Measurements from ENCODE around the gene NAGS. TPM values are rescaled to one million over a fixed set of nuclear protein-coding genes. Genes with fewer than 3 reads are reported as not detected.

NAGS gene
- total RNA-seq, 1 donor from 2014 or later = 48.2 TPM

DNA sequence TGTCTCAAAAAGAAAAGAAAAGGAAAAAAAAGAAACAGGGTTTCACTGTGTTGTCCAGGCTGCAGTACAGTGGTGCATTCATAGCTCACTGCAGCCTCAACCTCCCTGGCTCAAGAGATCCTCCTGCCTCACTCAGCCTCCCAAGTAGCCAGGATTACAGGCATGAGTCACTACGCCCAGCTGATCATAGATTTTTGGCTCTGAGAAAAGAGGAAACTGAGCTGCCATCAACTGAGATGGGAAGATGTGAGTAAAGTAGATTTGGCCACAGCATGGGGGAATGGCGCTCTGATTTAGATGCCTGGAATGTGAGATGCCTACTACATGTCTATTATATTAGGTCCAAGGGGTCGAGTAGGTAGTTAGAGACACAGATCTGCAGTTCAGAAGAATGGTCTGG is 5.9 kb upstream of the NAGS start:
- H3K27me3 ChIP-seq = no peaks in the 10 kb centered on the region
- H3K36me3 ChIP-seq = no peaks in the 10 kb centered on the region
- H3K4me3 ChIP-seq = no peak overlapping the region
- no peak for DNase-seq (ENCODE audit: low spot score in 2 of 2)
- no peaks in the 10 kb centered on the region for H3K9me3 ChIP-seq
- TF ChIP-seq, protein P1, sequence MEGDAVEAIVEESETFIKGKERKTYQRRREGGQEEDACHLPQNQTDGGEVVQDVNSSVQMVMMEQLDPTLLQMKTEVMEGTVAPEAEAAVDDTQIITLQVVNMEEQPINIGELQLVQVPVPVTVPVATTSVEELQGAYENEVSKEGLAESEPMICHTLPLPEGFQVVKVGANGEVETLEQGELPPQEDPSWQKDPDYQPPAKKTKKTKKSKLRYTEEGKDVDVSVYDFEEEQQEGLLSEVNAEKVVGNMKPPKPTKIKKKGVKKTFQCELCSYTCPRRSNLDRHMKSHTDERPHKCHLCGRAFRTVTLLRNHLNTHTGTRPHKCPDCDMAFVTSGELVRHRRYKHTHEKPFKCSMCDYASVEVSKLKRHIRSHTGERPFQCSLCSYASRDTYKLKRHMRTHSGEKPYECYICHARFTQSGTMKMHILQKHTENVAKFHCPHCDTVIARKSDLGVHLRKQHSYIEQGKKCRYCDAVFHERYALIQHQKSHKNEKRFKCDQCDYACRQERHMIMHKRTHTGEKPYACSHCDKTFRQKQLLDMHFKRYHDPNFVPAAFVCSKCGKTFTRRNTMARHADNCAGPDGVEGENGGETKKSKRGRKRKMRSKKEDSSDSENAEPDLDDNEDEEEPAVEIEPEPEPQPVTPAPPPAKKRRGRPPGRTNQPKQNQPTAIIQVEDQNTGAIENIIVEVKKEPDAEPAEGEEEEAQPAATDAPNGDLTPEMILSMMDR (IDR thresholded peaks at IDR 0.05) = no peak
- H3K4me1 ChIP-seq = peaks cover 4 to 8% of the 10 kb centered on the region in 2 donors
- H3K27ac ChIP-seq = no peak overlapping the region
- intact Hi-C loops (cut with DNase I) = no loop called here

DNA sequence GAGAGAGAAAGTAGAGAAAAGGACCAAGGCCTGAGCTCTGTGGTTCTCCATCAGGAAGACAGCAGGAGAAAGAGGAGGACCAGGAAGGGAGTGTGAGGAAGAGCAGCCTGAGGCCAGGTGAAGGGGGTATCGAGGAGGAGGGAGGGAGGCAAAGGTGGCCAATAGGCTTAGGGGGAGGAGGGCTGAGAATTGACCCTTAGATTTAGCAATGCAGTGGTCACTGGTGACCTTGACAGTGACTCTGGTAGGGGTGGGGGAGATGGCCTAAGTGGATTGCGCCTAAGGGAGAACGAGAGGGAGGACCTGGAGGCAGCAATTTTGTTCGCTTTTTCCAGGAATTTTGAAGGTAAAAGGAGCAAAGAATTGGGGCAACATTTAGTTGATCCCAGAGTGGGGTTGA is 5.4 kb upstream of the NAGS start:
- intact Hi-C loops (cut with DNase I) = no loop called here
- Histone ChIP-seq H3K4me1 (peaks cover 4 to 8% of the 10 kb centered on the region in 2 donors), H3K27me3 (no peaks in the 10 kb centered on the region), H3K9me3 (no peaks in the 10 kb centered on the region), H3K36me3 (no peaks in the 10 kb centered on the region), H3K4me3 (no peak overlapping the region), H3K27ac (no peak overlapping the region)
- no peak for DNase-seq (ENCODE audit: low spot score in 2 of 2)
- TF ChIP-seq, protein P1 (IDR thresholded peaks at IDR 0.05) = no peak

DNA sequence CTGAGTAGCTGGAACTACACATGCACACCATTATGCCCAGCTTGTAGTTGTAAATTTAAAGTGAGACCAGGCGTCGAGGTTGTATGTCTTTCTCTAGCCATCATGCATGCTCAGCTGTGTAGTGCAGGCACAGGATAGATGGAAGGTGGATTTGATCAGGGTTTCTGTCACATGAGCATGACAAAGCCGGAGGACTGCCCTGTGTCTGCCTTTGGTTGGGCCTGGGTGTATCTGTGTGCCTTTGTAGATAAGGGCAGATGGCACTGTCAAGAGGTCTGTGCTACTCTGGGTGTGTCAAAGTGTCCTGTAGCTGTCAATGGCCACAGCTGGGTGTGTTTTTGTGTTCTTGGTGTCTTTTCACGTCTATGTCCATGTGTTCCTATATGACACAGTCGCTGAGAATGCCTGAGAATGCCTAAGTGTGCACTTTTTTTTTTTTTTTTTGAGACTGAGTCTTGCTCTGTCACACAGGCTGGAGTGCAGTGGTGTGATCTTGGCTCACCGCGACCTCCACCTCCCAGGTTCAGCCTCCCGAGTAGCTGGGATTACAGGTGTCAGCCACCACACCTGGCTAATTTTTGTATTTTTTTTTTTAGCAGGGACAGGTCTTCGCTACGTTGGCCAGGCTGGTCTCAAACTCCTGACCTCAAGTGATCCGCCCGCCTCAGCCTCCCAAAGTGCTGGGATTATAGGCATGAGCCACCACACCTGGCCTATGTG is 4.1 kb upstream of the NAGS start:
- no peaks in the 10 kb centered on the region for H3K9me3 ChIP-seq
- H3K4me3 ChIP-seq = no peak overlapping the region
- H3K27ac ChIP-seq = no peak overlapping the region
- H3K4me1 ChIP-seq = peaks cover 0 to 6% of the 10 kb centered on the region in 2 donors
- DNase-seq (ENCODE audit: low spot score in 2 of 2) = no peak
- H3K27me3 ChIP-seq = no peaks in the 10 kb centered on the region
- no peaks in the 10 kb centered on the region for H3K36me3 ChIP-seq
- TF ChIP-seq, protein P1 (IDR thresholded peaks at IDR 0.05) = no peak
- intact Hi-C loops (cut with DNase I) = loop anchor here (1.0 kb wide), 1 partner anchor 29 kb away; no protein-coding TSS in a partner anchor

DNA sequence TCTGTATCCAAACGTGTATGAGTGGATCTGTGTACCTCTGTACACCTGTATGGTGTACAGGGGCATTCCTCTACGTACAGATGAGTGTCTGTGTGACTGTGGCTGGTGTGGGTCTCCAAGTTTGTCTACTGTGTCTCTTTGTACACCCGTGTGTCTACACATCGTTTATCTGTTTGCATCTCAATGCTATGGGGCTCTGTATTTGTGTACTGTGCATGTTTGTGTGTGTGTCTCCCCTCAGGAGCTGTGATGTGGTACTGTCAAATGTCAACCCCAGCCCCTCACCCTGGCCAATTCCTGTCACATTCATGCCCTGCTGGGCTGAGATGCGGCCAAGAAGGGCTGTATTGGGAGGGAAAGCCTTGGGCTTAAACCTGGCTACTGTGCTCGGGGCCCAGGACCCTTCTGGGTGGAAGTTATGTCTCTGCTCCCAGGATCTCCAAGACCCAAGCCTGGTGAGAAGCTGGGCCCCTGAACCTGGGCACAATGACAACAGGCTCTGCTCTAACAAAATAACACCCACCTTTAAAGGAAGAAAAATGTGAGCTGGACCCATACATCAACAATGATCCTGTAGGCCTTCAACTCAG is 3.5 kb upstream of the NAGS start:
- TF ChIP-seq, protein P1 (IDR thresholded peaks at IDR 0.05) = no peak
- Histone ChIP-seq H3K9me3 (no peaks in the 10 kb centered on the region), H3K4me1 (peaks cover under 1 to 12% of the 10 kb centered on the region in 2 donors), H3K27me3 (no peaks in the 10 kb centered on the region), H3K27ac (no peak overlapping the region), H3K4me3 (no peak overlapping the region), H3K36me3 (no peaks in the 10 kb centered on the region)
- no peak for DNase-seq (ENCODE audit: low spot score in 2 of 2)
- intact Hi-C loops (cut with DNase I) = loop anchor here (1.0 kb wide), 1 partner anchor 28 kb away; no protein-coding TSS in a partner anchor

GRCh38 chr17:44001461-44001920 is 2.9 kb upstream of the NAGS start:
- intact Hi-C loops (cut with DNase I) = no loop called here

More at GRCh38 chr17:44001461-44001920, 2.9 kb upstream of the NAGS start:
- DNase-seq (ENCODE audit: low spot score in 2 of 2) = no peak
- Histone ChIP-seq H3K27ac (no peak overlapping the region), H3K9me3 (no peaks in the 10 kb centered on the region), H3K4me3 (no peak overlapping the region), H3K36me3 (no peaks in the 10 kb centered on the region), H3K27me3 (no peaks in the 10 kb centered on the region), H3K4me1 (peaks cover 4 to 18% of the 10 kb centered on the region in 2 donors)
- TF ChIP-seq, protein P1 (IDR thresholded peaks at IDR 0.05) = no peak

Measured in ascending aorta (tissue), 2 donors.